ENCODE data around the gene EREG.

Gene EREG

GRCh38 chr4:74391346-74391745 lies 26.4 kb downstream of the EREG start:
- Histone ChIP-seq H3K4me2 (no peak overlapping the region), H3K36me3 (ENCODE audit: insufficient read depth) (no peaks in the 10 kb centered on the region), H3K4me3 (IDR thresholded peaks at IDR 0.05; ENCODE audit: insufficient read depth, low read depth, low read length) (no peak overlapping the region), H3K79me2 (ENCODE audit: insufficient read depth, low read depth) (no peaks in the 10 kb centered on the region), H3K27me3 (ENCODE audit: insufficient read depth, low read depth) (no peaks in the 10 kb centered on the region), H3K27ac (no peak overlapping the region), H3K9ac (no peak overlapping the region), H2AFZ (ENCODE audit: low read depth) (no peak overlapping the region), H4K20me1 (ENCODE audit: insufficient read depth) (no peaks in the 10 kb centered on the region), H3K4me1 (ENCODE audit: low read depth, poor library complexity, severe bottlenecking) (no peaks in the 10 kb centered on the region)
- TF ChIP-seq, protein P1, sequence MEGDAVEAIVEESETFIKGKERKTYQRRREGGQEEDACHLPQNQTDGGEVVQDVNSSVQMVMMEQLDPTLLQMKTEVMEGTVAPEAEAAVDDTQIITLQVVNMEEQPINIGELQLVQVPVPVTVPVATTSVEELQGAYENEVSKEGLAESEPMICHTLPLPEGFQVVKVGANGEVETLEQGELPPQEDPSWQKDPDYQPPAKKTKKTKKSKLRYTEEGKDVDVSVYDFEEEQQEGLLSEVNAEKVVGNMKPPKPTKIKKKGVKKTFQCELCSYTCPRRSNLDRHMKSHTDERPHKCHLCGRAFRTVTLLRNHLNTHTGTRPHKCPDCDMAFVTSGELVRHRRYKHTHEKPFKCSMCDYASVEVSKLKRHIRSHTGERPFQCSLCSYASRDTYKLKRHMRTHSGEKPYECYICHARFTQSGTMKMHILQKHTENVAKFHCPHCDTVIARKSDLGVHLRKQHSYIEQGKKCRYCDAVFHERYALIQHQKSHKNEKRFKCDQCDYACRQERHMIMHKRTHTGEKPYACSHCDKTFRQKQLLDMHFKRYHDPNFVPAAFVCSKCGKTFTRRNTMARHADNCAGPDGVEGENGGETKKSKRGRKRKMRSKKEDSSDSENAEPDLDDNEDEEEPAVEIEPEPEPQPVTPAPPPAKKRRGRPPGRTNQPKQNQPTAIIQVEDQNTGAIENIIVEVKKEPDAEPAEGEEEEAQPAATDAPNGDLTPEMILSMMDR (conservative IDR thresholded peaks at IDR 0.05; ENCODE audit: low read depth, low read length) = no peak

DNA sequence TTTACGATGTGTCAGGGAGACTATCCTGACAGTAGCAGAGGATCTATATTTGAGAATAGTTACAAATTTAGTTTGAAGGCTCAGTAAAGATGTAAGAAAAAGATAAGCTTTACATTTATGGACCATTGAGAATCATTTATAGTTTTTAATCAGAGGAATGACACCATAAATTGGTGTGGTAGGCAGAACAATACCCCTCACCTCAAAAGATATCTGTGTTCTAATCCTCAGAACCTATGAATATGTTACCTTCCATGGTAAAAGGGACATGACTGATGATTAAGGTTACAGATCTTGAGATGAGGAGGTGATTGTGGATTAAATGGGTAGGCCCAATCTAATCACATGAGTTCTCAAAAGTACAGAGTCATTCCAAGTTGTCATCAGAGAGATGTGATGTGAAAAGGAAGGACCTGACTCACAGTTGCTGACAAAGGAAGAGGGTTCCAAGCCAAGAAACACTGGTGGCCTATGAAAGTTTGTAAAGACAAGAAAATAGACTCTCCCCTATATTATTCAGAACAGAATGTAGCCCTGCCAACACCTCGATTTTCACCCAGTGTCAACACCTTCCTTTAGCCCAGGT lies 27.0 kb downstream of the EREG start:
- no peaks in the 10 kb centered on the region for H3K27me3 ChIP-seq (ENCODE audit: insufficient read depth, low read depth)
- TF ChIP-seq, protein P1 (conservative IDR thresholded peaks at IDR 0.05; ENCODE audit: low read depth, low read length) = no peak
- no peaks in the 10 kb centered on the region for H3K36me3 ChIP-seq (ENCODE audit: insufficient read depth)
- H4K20me1 ChIP-seq (ENCODE audit: insufficient read depth) = no peaks in the 10 kb centered on the region
- H3K9ac ChIP-seq = no peak overlapping the region
- H3K4me2 ChIP-seq = no peak overlapping the region
- no peak overlapping the region for H2AFZ ChIP-seq (ENCODE audit: low read depth)
- no peaks in the 10 kb centered on the region for H3K4me1 ChIP-seq (ENCODE audit: low read depth, poor library complexity, severe bottlenecking)
- H3K79me2 ChIP-seq (ENCODE audit: insufficient read depth, low read depth) = no peaks in the 10 kb centered on the region
- H3K4me3 ChIP-seq (IDR thresholded peaks at IDR 0.05; ENCODE audit: insufficient read depth, low read depth, low read length) = no peak overlapping the region
- no peak overlapping the region for H3K27ac ChIP-seq

DNA sequence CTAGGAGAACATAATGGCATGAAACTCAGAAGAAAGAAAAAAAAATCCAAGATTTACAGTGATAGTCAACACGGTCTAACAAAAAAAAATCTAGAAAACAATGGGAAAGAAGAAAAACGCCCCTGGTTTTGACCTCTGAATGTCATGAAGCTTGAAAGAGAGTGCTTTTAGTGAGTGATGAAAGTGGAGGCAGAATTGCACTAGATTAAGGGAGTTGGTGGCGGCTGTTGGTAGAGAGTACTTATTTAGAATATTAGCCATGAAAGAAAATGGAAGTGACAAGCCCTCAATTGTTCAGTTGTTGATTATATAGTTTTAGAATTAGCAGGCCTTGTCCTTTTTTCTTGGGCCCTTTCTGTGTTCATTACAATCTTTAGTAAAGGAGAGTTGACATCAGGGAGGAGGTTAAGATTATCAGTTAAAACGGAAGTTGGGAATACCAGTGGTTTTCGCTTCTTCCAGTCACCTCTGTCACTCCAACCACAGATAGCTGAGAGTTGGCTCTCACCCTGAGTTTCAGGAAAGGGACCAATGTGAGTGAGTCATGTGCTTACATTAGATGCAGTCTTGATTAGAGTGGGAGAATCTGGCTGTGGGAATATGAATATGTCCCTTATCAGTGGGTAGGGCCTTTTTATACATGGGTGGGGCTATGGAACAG lies 29.7 kb downstream of the EREG start:
- Histone ChIP-seq H4K20me1 (ENCODE audit: insufficient read depth) (no peaks in the 10 kb centered on the region), H3K27me3 (ENCODE audit: insufficient read depth, low read depth) (no peaks in the 10 kb centered on the region), H3K36me3 (ENCODE audit: insufficient read depth) (no peaks in the 10 kb centered on the region), H3K79me2 (ENCODE audit: insufficient read depth, low read depth) (no peaks in the 10 kb centered on the region), H3K4me1 (ENCODE audit: low read depth, poor library complexity, severe bottlenecking) (peaks cover 8% of the 10 kb centered on the region), H3K4me3 (IDR thresholded peaks at IDR 0.05; ENCODE audit: insufficient read depth, low read depth, low read length) (no peak overlapping the region), H3K27ac (no peak overlapping the region), H2AFZ (ENCODE audit: low read depth) (no peak overlapping the region), H3K4me2 (no peak overlapping the region), H3K9ac (no peak overlapping the region)
- TF ChIP-seq, protein P1 (conservative IDR thresholded peaks at IDR 0.05; ENCODE audit: low read depth, low read length) = no peak

- no peak overlapping the region for H3K4me2 ChIP-seq
- H2AFZ ChIP-seq (ENCODE audit: low read depth) = no peak overlapping the region
- H3K27me3 ChIP-seq (ENCODE audit: insufficient read depth, low read depth) = no peaks in the 10 kb centered on the region
- no peaks in the 10 kb centered on the region for H4K20me1 ChIP-seq (ENCODE audit: insufficient read depth)
- no peaks in the 10 kb centered on the region for H3K36me3 ChIP-seq (ENCODE audit: insufficient read depth)
- H3K4me3 ChIP-seq (IDR thresholded peaks at IDR 0.05; ENCODE audit: insufficient read depth, low read depth, low read length) = no peak overlapping the region
- TF ChIP-seq, protein P1 (conservative IDR thresholded peaks at IDR 0.05; ENCODE audit: low read depth, low read length) = no peak
- H3K4me1 ChIP-seq (ENCODE audit: low read depth, poor library complexity, severe bottlenecking) = peaks cover 8% of the 10 kb centered on the region
- H3K79me2 ChIP-seq (ENCODE audit: insufficient read depth, low read depth) = no peaks in the 10 kb centered on the region
- H3K9ac ChIP-seq = no peak overlapping the region
- H3K27ac ChIP-seq = no peak overlapping the region
Measured at GRCh38 chr4:74395633-74396032, 30.7 kb downstream of the EREG start.

All from KMS-11 (cell line).